CD1c-positive myeloid dendritic cell (primary cell): ENCODE data around the gene LDLRAD4.

Experiments
- DNase-seq: peaks from one replicate; pipeline ENCODE4 v3.0.0-alpha.2; 2016; ENCODE audit errors: extremely low spot score

Gene LDLRAD4

DNA sequence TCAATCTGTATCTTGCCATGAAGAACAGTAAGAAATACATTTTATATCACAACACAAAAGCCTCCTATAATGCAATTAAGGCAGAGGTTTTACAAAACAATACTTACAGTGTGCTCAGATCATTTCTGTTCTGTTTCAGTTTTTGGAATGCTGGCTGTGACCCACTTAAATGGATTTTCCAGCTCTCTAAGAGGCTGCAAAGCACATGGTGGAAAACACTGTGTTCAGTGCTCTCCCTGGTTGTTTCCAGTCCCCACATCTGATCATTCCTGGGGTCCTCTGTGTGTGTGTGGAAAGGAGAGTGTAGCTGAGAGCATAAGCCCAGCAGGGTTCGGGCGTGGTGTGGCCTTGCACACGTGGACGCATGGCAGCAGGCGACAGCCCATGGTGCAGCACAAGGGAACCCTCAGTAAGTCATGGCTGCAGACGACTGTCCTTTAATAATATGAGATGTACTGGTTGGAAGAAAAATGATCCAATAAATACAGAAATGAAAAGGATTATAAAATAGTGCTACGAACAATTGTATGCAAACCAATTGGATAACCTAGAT, 412.2 kb downstream of the LDLRAD4 start:
- DNase-seq = no peak

DNA sequence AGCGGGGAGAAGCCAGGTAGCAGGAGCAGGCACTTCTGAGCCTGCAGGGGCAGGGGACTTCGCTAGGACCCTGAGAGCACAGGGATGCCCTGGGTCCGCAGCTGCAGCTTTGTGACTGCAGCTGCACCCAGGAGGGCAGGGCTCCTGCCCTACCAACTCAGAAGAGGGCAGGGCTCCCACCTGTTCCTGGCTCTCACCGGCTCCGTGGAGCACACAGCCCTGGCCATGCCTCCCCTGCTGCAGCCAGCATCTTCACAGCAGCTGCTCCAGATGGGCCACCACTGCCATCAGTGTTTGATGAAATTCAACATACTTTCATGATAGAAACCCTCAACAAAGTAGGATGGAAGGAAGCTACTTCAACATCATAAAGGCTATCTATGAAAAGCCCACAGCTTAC, 415.1 kb downstream of the LDLRAD4 start:
- DNase-seq = no peak

DNA sequence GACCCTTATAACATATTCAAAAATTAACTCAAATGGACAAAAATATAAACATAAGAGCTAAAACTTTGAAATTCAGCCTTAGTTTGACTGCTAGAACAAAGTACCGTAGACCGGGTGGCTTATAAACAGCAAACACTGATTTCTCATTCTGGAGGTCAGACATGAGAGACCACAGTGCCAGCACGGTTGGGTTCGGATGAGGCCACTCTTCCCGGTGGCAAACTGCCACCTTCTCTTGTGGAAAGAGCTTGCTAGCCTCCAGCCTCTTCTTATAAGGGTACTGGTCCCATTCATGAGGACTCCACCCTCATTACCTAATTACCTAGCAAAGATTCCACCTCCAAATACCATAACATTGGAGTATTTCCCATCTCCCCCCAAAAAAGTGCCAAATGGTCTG, 416.5 kb downstream of the LDLRAD4 start:
- no peak for DNase-seq

DNA sequence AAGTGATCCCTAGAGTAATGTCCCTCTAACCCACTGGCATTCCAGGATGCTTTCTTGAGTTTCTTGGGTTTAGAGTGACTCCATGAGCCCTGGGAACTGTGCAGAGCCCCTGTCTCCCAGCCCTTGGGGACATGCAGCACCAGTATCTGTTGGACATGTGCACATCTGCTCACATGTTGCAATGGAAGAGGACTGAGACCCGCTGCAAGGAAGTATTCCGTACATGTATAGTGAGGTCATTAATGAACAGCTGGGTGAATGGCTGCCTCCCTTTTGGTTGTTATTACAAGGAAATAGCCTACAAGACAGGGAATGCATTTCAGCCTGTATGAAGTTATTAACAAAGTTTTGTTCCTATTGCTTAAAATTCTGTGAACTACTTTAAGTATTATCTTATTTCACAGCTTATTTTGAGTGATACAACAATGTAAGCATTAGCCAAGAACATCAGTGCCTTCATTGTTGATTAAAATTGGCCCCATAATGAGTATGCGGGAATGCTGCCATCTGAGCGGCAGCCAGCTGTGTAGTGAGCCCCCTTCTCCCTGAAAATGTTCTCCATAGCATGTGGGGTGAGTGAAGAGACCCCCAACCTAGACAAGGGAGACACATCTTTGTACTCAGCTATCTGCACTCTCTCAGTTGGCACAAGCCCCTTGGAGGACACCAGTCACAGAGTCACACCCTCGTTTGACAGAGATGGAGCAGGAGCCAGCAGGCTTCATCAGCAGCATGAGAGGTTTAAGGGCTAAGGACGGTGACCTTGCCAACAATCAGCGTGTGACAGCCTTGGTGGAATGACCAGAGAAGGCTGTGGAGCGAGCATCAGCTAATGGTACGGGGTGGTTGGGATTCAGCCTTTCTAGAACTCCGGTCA, 420.4 kb downstream of the LDLRAD4 start:
- DNase-seq = no peak

DNA sequence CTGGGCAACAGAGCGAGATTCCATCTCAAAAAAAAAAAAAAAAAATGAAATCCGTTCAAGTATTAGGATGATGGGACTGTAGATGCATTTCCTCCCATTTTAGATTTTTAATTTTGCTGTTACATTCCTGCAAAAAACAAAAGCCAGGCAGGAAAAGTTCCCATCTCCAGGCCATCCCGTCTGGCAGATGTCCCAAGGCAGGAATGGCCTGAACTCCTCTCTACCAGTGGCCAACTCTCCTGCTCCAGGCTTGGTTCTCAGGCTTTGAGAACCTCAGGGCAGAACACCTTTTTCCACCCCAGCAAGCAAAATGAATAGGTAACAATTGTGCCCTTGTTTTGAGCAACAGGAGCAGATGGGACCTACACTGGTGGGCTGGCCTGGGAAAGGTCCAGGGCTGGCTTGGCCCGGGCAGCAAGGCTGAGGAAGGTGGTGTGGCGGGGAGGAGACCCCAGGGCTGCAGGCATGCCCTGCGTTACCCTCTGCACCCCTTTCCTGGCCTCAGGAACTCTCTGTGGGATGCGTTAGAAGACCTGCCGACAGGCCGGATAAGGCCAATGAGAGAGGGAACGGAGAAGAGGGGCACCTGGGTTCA, 421.8 kb downstream of the LDLRAD4 start:
- no peak for DNase-seq

DNA sequence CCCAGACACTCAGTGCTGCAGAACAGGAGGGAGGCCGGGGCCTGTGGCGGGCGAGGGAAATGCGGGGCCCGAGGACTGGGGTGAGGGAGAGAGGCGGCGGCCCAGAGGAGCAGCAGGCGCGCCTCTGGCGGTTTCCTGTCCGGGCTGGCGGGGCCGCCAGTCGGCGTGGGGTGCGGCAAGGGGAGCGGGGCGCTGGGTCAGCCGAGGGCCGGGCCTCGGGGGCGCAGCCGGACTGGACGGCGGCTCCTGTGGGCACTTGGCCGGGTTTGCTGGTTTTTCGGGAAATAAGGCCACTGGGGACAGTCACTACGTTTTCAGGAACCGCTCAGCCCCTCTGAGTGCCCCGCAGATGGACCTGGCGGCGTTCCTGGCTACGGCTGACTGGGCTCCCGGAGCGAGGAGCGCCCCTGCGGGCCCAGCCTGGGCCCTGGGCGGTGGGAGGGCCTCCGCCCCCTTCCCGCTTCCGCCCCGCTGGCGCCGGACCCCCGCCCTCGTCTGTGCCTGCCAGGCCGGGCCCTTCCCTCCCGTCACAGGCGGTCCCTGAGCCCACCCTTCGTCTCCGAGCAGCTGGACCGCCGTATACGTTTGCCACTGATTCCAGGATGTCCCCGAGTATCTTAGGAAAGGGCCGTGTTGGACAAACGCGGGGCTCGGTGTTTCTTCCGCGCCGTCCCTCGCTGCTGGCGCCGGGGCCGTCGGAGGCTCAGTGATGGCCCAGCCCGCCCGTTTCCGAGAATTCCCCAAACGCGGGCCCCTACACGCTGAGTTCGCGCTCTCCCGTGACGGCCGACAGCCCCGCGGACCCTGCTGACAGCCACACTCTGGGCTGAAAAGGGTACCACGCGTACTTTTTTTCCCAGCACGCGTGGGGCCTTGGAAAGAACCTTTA, 423.2 kb downstream of the LDLRAD4 start:
- peak; percentile 18 for DNase-seq

DNA sequence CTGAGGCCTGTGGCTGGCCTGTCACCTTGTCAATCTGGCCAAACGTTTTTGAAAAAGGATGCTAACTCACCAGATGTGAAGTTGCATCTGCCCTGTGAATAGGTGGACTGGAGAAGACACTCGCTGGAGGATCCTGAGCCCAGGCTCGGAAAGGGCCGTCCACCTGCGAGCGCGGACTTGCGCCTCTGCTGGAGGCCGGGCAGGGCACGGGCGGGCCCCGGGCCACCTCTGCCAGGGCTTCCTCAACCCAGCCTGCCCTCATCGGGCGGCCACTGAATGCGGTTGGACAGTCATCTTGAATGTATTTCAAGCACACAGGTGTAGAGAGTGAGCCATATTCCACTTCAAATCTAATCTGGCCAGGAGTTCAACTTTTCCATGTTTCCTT, 423.9 kb downstream of the LDLRAD4 start:
- DNase-seq = no peak

DNA sequence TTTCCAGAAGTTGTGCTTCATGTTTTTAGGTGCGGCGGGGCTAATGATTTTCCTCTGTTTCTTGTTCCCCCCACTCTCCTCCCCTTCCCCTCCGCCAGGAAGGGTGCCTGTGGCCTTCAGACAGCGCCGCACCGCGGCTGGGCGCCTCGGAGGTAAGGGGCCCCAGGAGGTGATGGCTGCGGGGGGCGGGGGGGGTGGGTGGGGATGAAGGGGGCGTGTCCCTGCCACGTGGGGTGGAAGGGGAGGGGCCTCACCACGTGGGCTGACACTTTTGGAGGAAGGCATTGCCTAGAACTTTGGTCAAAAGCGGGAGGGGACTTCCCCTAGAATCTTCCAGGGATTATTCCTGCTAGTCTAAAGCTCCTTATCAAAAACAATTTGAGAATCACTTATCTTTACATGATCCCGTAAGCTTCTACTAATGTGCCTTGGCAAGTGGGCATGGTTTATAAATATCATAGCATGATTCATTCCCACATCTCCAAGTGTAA, 424.7 kb downstream of the LDLRAD4 start:
- DNase-seq = no peak

DNA sequence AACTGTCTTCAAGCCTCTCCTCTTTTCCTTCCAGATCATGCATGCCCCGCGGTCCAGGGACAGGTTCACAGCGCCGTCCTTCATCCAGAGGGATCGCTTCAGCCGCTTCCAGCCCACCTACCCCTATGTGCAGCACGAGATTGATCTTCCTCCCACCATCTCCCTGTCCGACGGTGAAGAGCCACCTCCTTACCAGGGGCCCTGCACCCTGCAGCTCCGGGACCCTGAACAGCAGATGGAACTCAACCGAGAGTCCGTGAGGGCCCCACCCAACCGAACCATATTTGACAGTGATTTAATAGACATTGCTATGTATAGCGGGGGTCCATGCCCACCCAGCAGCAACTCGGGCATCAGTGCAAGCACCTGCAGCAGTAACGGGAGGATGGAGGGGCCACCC, 426.5 kb downstream of the LDLRAD4 start:
- no peak for DNase-seq

DNA sequence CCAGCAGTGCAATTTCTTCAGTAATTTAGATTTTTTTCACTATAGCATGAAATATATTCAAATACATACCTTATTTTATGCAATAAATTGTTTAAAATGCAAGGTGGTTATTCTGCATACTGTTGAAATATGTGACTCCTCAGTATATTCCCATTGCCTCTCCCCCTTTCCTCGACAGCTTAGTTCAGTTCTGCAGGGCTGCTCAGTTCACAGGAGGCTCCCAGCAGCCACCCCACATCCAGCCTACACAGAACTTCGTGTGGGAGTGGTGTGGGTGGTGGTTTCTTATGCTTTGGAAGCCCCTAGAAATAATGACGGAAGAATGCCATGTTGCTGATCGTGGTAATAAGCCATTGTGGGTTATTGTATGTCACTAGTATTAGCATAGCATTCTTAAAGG, 428.1 kb downstream of the LDLRAD4 start:
- no peak for DNase-seq

DNA sequence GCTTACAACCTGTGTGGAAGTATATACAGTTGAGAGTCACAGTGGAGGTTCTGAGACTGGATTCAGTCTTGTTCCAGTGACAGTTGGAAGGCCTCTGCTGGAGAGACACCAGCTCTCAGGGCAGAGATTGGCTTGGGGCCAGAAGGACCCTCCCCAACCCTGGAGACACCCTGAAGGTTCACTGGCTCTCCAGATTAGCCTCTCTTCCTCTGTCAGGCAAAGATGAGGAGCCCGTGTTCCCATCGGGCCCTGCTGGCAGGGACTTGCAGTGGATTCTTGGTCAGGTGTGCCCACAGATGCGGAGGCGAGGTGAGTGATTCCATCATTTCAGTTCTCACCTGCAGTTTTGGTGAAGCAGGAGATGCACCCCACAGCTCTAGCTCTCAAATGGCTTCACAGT, 429.2 kb downstream of the LDLRAD4 start:
- DNase-seq = no peak

DNA sequence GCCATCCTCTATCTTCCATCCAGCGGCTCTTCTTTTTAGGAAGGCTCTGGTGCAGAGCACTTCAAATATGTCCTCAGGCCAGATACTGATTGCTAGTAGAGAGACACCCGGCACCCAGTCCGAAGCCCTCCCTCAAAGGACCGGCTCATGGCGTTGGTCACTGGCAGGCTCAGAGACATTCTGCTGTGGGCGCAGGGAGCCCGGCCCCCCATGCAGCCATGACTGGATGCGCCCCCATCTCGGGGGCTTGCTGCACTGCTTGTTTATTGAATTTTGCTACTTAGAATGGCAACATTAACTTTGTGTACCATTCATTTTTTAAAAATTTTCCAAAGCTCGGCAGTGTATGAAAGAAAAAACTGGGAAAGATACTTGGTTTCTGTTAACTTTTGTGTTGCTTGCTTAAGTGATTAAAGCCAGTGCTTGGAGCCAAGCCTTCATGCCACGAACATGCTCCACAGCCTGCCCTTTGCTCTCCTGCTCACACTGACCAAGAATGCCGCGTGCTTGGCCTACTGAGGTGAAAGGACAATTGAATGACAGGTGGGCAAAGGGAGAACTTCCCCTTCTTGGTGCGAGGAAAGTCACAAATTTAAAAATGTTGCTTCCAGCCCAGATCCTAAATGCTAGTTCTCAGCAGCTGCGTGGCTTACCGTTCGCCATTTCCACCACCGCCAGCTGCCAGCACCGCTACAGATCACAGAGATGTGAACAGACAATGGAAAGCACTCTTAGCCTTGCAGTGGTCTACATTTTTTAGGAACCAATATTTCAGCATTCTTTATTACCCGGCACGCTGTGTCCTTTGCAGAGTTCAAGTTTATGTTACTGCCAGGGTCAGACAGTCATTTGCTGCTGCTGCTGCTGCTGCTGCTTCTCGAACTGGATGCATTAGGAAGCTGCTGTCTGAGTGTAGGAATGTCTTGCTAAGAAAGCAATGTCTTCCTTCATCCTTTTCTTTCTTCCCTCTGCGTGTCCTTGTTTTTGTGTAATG, 431.1 kb downstream of the LDLRAD4 start:
- no peak for DNase-seq

DNA sequence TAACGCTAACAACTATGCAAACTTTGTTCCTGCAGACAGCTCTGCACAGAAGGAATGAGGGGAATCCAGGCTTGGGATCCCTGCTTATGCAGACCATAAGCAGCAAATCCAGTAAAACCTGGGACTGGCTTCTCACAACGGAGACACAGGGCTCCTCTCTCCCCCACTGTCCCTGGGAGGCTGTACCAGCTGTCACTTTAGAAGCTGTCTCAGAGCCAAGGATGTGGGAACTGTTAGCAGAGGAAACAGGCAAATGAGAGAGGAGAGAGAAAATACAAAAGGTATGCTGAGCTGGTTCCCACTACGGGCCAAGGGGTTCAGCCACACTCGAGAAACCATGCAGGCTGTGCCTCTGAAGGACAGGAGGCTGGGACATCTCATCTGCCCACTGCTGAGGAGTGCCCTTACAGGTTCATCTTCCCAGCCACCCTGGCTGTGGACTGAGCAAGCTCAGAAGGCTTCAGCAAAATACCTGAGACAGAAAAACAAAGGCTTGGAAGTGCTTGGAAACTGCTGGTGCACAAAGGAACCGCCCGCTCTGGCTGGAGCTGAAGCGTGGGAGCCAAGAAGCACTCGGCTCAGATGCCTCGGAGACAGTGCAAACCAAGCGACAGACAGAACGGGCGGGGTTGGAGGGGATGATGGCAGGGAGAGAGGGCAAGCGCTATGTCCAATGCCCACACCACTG, 435.3 kb downstream of the LDLRAD4 start:
- DNase-seq = no peak

DNA sequence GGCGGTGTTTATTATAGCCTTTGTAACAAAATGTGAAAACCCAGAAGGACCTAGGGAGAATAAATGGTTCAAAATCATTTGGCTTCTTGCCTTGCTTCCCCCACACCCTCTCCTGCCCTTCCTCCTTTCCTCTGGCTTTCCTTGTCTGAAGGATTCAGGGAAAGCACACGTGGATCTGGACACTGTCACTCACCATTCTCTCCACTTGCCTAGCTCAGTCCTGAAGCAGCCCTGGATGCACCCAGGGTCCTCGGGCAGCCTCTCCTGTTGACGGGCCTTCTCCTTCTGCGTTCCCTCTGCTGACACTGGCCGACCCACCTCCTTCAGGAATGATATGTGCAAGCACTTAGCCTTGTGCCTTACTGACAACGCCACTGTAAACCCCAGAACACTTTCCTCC, 439.4 kb downstream of the LDLRAD4 start:
- no peak for DNase-seq

DNA sequence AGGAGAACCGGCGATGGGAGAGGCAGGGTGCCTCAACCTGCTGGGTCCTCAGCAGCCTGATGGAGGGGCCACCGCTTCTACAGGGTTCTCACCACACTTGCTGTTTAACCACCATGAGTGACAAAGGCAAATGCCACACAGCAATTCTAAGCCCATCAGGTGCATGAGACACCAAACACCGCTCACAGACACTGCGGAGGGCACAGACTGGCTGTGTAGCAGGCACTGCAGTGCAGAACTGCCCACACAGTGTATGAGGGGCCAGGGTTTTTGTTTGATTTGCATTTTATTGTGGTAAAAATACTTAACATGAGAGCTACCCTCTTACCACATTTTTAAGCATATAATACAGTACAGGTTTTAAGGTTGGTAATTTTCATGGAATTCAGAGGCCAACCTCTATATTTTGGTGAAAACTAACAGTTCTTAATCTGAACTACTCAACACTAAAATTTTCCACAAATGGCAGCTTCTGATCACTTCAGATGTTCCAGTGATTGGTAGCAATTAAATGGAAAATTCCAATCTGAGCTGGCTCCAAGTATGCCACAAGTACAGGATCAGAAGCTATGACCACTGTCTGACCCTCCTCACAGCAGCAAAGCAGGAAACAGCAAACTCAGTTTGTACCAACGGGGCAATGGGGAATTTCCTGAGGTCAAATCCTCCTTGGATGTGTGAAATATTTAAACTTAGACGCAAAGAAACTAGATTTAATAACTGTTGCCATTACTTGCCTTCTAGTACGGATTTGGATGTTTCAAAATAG, 440.1 kb downstream of the LDLRAD4 start:
- no peak for DNase-seq

DNA sequence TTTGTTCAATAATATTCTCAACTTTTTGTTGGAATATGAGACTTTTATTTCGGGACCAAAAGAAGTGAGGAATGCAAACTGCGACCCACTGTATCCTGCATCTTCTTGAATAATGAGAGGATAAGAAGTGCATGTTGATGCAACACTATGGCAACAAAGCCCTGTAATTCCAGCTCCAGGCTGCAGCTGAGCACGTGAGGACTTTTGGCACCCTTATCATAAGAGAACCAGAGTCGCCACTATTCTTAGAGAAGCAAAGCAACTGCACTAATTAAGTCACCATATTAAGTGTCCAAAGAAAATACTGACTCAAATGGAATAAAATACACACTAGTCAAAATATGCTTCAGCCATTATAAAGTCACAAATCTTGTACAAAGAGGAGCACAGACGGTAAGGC, 441.9 kb downstream of the LDLRAD4 start:
- DNase-seq = no peak

DNA sequence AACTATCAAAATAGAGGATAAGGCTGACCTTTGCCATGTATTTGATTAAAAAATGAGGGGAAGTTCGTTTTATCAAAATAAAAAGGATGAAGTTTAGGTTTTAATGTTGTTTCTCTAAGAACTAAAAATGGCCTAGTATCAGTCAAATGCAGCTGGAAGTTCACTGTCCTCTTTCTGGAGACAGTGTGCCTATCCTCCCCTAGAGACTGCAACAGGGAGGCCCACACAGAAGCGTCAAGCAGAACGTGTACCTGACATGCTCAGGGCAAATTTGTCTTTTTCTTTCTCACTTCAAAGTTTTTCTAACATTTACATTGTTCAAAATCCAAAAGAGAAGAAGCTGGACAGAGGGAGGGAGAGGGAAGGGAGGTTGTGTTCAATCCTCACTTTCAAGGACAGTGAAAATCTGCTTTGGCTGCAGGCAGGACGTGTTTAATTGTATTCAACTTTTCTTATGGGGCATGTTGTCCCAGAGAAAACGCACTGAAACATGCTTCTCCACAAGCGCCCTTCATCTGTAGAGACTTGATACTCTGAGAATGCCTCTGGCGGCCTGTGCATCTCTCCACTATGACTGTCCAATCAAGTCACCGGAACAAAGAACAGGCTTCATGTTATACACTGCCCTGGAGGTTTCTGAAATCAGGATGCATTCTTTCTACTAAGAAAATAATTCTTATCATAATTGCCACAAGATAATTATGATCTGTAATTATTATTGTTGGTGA, 442.7 kb downstream of the LDLRAD4 start:
- no peak for DNase-seq

DNA sequence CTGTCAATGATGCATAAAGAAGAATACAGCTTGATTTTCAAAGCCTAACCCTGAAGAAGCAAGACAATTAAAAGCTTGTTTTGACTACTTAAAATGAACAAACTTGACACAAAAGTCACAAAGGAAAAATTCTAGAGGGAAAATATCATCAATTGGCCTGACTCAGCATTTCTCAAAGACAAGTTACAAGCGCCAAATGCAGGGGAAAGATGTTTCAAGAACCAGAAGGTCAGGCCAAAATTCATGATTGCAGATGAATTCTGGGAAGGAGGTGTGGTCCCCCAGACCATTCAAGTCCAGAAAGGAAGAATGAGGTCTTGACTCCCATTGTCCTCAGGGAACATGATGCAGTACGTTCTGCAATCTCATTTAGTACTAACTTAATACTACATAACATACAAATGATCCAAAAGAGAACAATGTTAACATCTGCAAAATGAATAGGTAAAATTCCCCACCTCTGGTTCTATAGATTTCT, 443.3 kb downstream of the LDLRAD4 start:
- DNase-seq = no peak

DNA sequence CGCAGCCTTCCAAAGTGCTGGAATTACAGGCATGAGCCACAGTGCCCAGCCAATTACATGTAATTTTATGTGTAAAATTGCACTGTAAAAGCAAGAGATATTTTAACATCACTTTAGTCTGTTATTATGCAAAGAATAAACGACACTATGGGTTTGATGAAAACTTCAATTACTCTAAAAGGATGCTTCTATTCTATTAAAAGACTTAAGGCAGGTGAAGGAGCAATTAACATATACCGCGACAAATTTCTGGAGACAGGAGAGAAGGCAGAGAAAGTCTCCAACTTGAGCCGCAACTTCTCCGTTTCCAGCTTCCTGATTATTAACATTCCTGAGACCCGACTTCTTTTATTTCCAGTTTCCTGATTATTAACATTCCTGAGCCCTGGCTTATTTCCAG, 454.1 kb downstream of the LDLRAD4 start:
- no peak for DNase-seq
